Medulla oblongata (tissue), 1 donor: ENCODE measurements around the gene KLHDC4.
A peak's percentile ranks its signal among the peaks of the same experiment; 100 is the strongest.
"Not testable (repeated sequence)": the region's sequence is repeated elsewhere in the genome, so short reads cannot be mapped to it uniquely, and the experiment has no call there.

Experiments used
- DNase-seq: peaks from one replicate; pipeline ENCODE4 v3.0.0-alpha.2; 2015; ENCODE audit errors: extremely low spot score

Gene KLHDC4

GRCh38 chr16:87684106-87684677, 81.6 kb downstream of the KLHDC4 start:
- peak; percentile 49 for DNase-seq

- DNase-seq = no peak
Measured at GRCh38 chr16:87682852-87683399, 82.9 kb downstream of the KLHDC4 start.

GRCh38 chr16:87681981-87682570, 83.7 kb downstream of the KLHDC4 start:
- no peak for DNase-seq

- not testable (repeated sequence) for DNase-seq
Measured at GRCh38 chr16:87681051-87681602, 84.7 kb downstream of the KLHDC4 start.

- no peak for DNase-seq
Measured at GRCh38 chr16:87680272-87680644, 85.5 kb downstream of the KLHDC4 start.

GRCh38 chr16:87679593-87680271, 86.1 kb downstream of the KLHDC4 start:
- DNase-seq = no peak

- no peak for DNase-seq
Measured at GRCh38 chr16:87678618-87679017, 87.2 kb downstream of the KLHDC4 start.

- no peak for DNase-seq
Measured at GRCh38 chr16:87677830-87678229, 88.0 kb downstream of the KLHDC4 start.

GRCh38 chr16:87675111-87675719, 90.6 kb downstream of the KLHDC4 start:
- DNase-seq = no peak

- no peak for DNase-seq
Measured at GRCh38 chr16:87674419-87674818, 91.4 kb downstream of the KLHDC4 start.

GRCh38 chr16:87671715-87672270, 94.0 kb downstream of the KLHDC4 start:
- DNase-seq = no peak

- DNase-seq = no peak
Measured at GRCh38 chr16:87671221-87671620, 94.6 kb downstream of the KLHDC4 start.

- no peak for DNase-seq
Measured at GRCh38 chr16:87669672-87670071, 96.1 kb downstream of the KLHDC4 start.

GRCh38 chr16:87667946-87668345, 97.8 kb downstream of the KLHDC4 start:
- no peak for DNase-seq

- DNase-seq = no peak
Measured at GRCh38 chr16:87667443-87667842, 98.3 kb downstream of the KLHDC4 start.

- DNase-seq = no peak
Measured at GRCh38 chr16:87666919-87667318, 98.9 kb downstream of the KLHDC4 start.

- DNase-seq = no peak
Measured at GRCh38 chr16:87665193-87665592, 100.6 kb downstream of the KLHDC4 start.

GRCh38 chr16:87664792-87665191, 101.0 kb downstream of the KLHDC4 start:
- no peak for DNase-seq

- DNase-seq = no peak
Measured at GRCh38 chr16:87662254-87663204, 103.3 kb downstream of the KLHDC4 start.

- peak; percentile 12 for DNase-seq
Measured at GRCh38 chr16:87661561-87661960, 104.2 kb downstream of the KLHDC4 start.
